Ovary (tissue), 9 donors: ENCODE measurements around the gene SULT4A1. TPM values are rescaled to one million over a fixed set of nuclear protein-coding genes. Genes with fewer than 3 reads are reported as not detected.

Experiments
- DNase-seq, 5 donors: peaks; one replicate each; pipeline ENCODE4 v3.0.0-alpha.2; 2019 to 2020
- H3K27ac ChIP-seq, 2 donors: fragments of 200-600 bp; one replicate each; pipeline versions ENCODE4 v1.5.1 to v1.8.0; 2019 to 2022
- H3K27me3 ChIP-seq: fragments of 200-600 bp; one replicate; pipeline ENCODE4 v1.8.0; 2022
- H3K36me3 ChIP-seq: fragments of 200-600 bp; sonication (generic); one replicate; pipeline ENCODE4 v1.5.1; 2019
- H3K4me1 ChIP-seq: one replicate; pipeline ENCODE4 v1.8.1; 2013; ENCODE audit warnings: mild to moderate bottlenecking, moderate library complexity; ENCODE audit not compliant: insufficient read depth
- H3K4me3 ChIP-seq: fragments of 200-600 bp; sonication (generic); one replicate; pipeline ENCODE4 v1.5.1; 2017
- H3K9me3 ChIP-seq, 2 donors: fragments of 200-600 bp in 1 of 2; sonication (generic) in 1 of 2; one replicate each; pipeline versions ENCODE4 v1.5.1 to v1.8.1; 2013 to 2019; ENCODE audit warnings: mild to moderate bottlenecking in 1 of 2, moderate library complexity in 1 of 2
- CTCF ChIP-seq, 3 donors: fragments of 450-650 bp in 2 of 3; fragments of 200-600 bp in 1 of 3; IDR thresholded peaks; one replicate each; pipeline versions ENCODE4 v1.5.1 to v1.8.0; 2016 to 2022; ENCODE audit warnings: antibody characterized with exemption in 3 of 3, mild to moderate bottlenecking in 1 of 3
- EP300 ChIP-seq: sonication (generic); formaldehyde crosslinking; IDR thresholded peaks from one replicate; pipeline ENCODE4 v1.6.1; 2017; ENCODE audit warnings: antibody characterized with exemption
- POLR2A ChIP-seq: fragments of 450-650 bp; IDR thresholded peaks from one replicate; pipeline ENCODE4 v1.6.1; 2017; ENCODE audit warnings: antibody characterized with exemption, mild to moderate bottlenecking, moderate library complexity
- WGBS, 3 donors: extraction: QIAGEN DNeasy Blood & Tissue Kit in 1 of 3; methylation state at CpG; one replicate each; pipeline versions ENCODE4 v1.1.5 to v1.1.7; 2013 to 2017; 5-methylcytosine and 5-hydroxymethylcytosine counted together
- intact Hi-C, 4 donors: fragments of 100-400 bp; cut with DNase I; formaldehyde crosslinking; loops; one replicate each; pipeline versions ENCODE4 v1.11.0 to v1.15.1; 2022 to 2023
- polyA plus RNA-seq, 2 donors: library from polyadenylated mRNA; stranded (reverse); fragments of 200-250 nt in 1 of 2; fragments of 350-450 nt in 1 of 2; fragmentation: Illumina TruSeq in 1 of 2; extraction: RNeasy Lipid Tissue Mini Kit (QIAGEN cat#74804) in 1 of 2; gene quantifications; one replicate each; pipeline ENCODE4 v1.2.3, GENCODE V29; 2013 to 2014
- total RNA-seq, 7 donors: library from RNA; depleted of rRNA in 2 of 7; stranded (reverse); fragments of >200 nt in 2 of 7; fragmentation: NEBNext Ultra II Directional in 3 of 7; extraction: Animal tissue kit (Norgen Biotek cat#: 25700) in 3 of 7; gene quantifications; one replicate each; pipeline versions ENCODE4 v1.1.0 to v1.2.4, GENCODE V29; 2016 to 2023
- donor health status: DM: no; HTN: no; CAD: no; lungs with moderate emphysema.
- donor health status: DM: no; HTN: no; CAD: no.
- donor health status: Bipolar disorder and iron deficiency.
- donor health status: DM: yes; HTN: yes; CAD: no.
- donor health status: DM: no; HTN: no; CAD: no.
- donor health status: DM: yes; HTN: yes; CAD: no.

SULT4A1 gene
- total and polyA plus RNA-seq, 9 donors, result 0.36 to 3.5 (median 1.8) TPM

DNA sequence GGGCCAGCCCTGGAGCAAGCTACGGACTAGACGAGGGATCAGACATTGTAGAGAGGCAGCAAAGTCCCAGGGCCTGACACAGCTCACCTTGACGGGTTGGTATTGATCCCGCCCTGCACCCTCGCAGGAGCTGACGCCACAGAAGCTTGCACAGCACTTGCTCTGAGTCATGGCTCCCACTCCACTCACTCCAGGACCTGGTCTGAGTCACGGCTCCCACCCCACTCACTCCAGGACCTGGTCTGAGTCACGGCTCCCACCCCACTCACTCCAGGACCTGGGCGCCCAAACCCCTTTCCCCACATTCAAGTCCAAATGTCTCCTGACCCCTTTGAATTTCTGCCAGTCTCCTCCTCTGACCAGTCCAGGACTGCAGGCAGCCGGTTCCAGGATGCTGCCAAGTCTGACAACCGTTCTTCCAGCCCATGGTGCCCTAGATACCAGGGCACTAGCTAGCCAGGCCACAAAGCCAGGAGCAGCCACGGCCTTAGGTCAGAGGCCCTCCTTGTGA, 35.5 kb upstream of the SULT4A1 start:
- Histone ChIP-seq H3K27me3 (no peaks in the 10 kb centered on the region), H3K4me3 (no peak overlapping the region), H3K27ac (no peak overlapping the region), H3K36me3 (no peaks in the 10 kb centered on the region), H3K4me1 (no peaks in the 10 kb centered on the region), H3K9me3 (no peaks in the 10 kb centered on the region)
- 42 to 54% (median 47%) methylated on average over 12 of the region's 12 CpGs for WGBS, 3 donors
- DNase-seq, result no peak
- intact Hi-C loops, result no loop called here
- TF ChIP-seq EP300 (no peak), POLR2A (no peak), CTCF (IDR thresholded peaks at IDR 0.05) (no peak)

GRCh38 chr22:43895986-43896645, 33.8 kb upstream of the SULT4A1 start:
- Histone ChIP-seq H3K27me3 (no peaks in the 10 kb centered on the region), H3K4me3 (no peak overlapping the region), H3K27ac (no peak overlapping the region), H3K9me3 (no peaks in the 10 kb centered on the region), H3K4me1 (no peaks in the 10 kb centered on the region), H3K36me3 (no peaks in the 10 kb centered on the region)
- WGBS, 3 donors, result 39 to 48% (median 43%) methylated on average over 11 of the region's 11 CpGs
- TF ChIP-seq CTCF (IDR thresholded peaks at IDR 0.05) (no peak), POLR2A (no peak), EP300 (no peak)
- intact Hi-C loops, result no loop called here
- DNase-seq, result no peak

GRCh38 chr22:43894122-43894521, 31.8 kb upstream of the SULT4A1 start:
- H3K4me1 ChIP-seq, result no peaks in the 10 kb centered on the region
- no peak for DNase-seq
- WGBS, 3 donors, result 70 to 90% (median 72%) methylated on average over 5 of the region's 5 CpGs

DNA sequence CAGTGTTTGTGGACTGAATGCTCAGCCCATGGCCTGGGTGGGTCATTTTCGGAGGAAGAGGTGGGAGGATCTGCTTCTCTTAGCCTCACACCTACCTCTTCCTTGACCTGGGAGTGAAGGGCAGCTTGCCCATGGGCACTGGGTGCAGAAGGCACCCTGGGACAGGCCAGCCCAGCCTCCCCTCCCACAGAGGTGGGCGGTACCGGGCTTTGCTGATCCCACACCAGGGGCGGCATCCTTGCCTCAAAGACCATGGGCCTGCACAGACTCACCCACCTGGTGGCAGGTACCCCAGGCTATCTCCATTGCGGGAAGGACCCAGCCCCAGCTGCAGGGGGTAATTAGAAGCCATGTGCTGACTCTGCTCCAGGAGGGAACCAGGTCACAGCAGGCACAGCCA, 31.0 kb upstream of the SULT4A1 start:
- WGBS, 3 donors, result 72 to 91% (median 80%) methylated on average over 5 of the region's 5 CpGs
- no peaks in the 10 kb centered on the region for H3K4me1 ChIP-seq
- DNase-seq, result no peak
- TF ChIP-seq EP300, result no peak
- TF ChIP-seq CTCF (IDR thresholded peaks at IDR 0.05), result no peak
- TF ChIP-seq POLR2A, result no peak
- H3K36me3 ChIP-seq, result no peaks in the 10 kb centered on the region
- H3K4me3 ChIP-seq, result no peak overlapping the region
- no peaks in the 10 kb centered on the region for H3K9me3 ChIP-seq
- H3K27me3 ChIP-seq, result no peaks in the 10 kb centered on the region
- no peak overlapping the region for H3K27ac ChIP-seq
- intact Hi-C loops, result loop anchor here in 1 of 4 donors (5.0 kb wide), 1 partner anchor 496 kb away; no protein-coding TSS in a partner anchor

More at GRCh38 chr22:43894122-43894521, 31.8 kb upstream of the SULT4A1 start:
- H3K27me3 ChIP-seq, result no peaks in the 10 kb centered on the region
- no peaks in the 10 kb centered on the region for H3K36me3 ChIP-seq
- intact Hi-C loops, result loop anchor here in 1 of 4 donors (5.0 kb wide), 1 partner anchor 497 kb away; no protein-coding TSS in a partner anchor
- no peak overlapping the region for H3K27ac ChIP-seq
- no peak for TF ChIP-seq CTCF (IDR thresholded peaks at IDR 0.05)
- TF ChIP-seq POLR2A, result no peak
- TF ChIP-seq EP300, result no peak
- H3K4me3 ChIP-seq, result no peak overlapping the region
- no peaks in the 10 kb centered on the region for H3K9me3 ChIP-seq
